K562 (cell line): ENCODE data around the gene FMO5. TPM values are rescaled to one million over a fixed set of nuclear protein-coding genes. Genes with fewer than 3 reads are reported as not detected.

Experiments
- ATAC-seq: fragments of 200-7000 bp; cut with Tn5 transposase; 3 replicates; pipeline ENCODE4 v1.9.1; 2020; ENCODE audit warnings: moderate library complexity
- BruUV-seq: library from RNA; stranded (reverse); fragments of 400-500 nt; replicated peaks from 2 replicates; lab custom pipeline; 2021; lab: Mats Ljungman, UMichigan
- CTCF ChIA-PET: fragments of 300-600 bp; formaldehyde crosslinking; extraction: SDS; loops from one replicate; lab custom pipeline; 2021; ENCODE audit warnings: low intra/inter-chr PET ratio; lab: Yijun Ruan, JAX
- POLR2A ChIA-PET: fragments of 300-600, 350-650 bp; sonication (Branson Sonifier 250); formaldehyde crosslinking; extraction: SDS; loops from one replicate; lab custom pipeline; 2021; ENCODE audit warnings: antibody characterized with exemption, inconsistent platforms; lab: Yijun Ruan, JAX
- DNase-seq, 4 experiments: peaks; one replicate each; pipeline versions ENCODE4 v3.0.0 to v3.0.0-alpha.2; 2011 to 2018; ENCODE audit warnings: low spot score in 3 of 4, mixed read lengths in 3 of 4; ENCODE audit errors: extremely low read depth in 1 of 4
- FAIRE-seq: peaks from 2 replicates; lab custom pipeline; 2011; peaks lifted over from hg19 to GRCh38; lab: Jason Lieb, UNC
- H2AFZ ChIP-seq: 2 replicates; pipeline ENCODE4 v1.6.0; 2011; ENCODE audit warnings: low read depth, low read length, control low read depth, inconsistent platforms
- H3K27ac ChIP-seq: fragments of 200-600 bp; 3 replicates; pipeline ENCODE4 v1.8.0; 2011; ENCODE audit warnings: low read depth, mild to moderate bottlenecking, control low read depth, inconsistent platforms, low read length, moderate library complexity, mixed read lengths; ENCODE audit errors: extremely low read depth
- H3K27me3 ChIP-seq, 2 experiments: fragments of 300-600 bp in 1 of 2; 2 replicates in 1 of 2; 3 replicates in 1 of 2; pipeline versions ENCODE4 v1.6.0 to v1.8.0; 2011; ENCODE audit warnings: inconsistent platforms in 2 of 2, low read length in 2 of 2, mild to moderate bottlenecking in 1 of 2, mixed read lengths in 1 of 2, moderate library complexity in 1 of 2; ENCODE audit not compliant: control insufficient read depth in 2 of 2, insufficient read depth in 2 of 2
- H3K36me3 ChIP-seq: fragments of 300-600 bp; 3 replicates; pipeline ENCODE4 v1.8.0; 2011; ENCODE audit warnings: mild to moderate bottlenecking, low read length, inconsistent platforms; ENCODE audit not compliant: control insufficient read depth, insufficient read depth
- H3K4me1 ChIP-seq, 2 experiments: fragments of 200-600 bp in 1 of 2; replicated peaks in 1 of 2; 2 replicates in 1 of 2; 3 replicates in 1 of 2; pipeline versions ENCODE4 v1.5.1 to v1.8.0; 2011; ENCODE audit warnings: inconsistent platforms in 2 of 2, low read length in 2 of 2, mild to moderate bottlenecking in 1 of 2, mixed read lengths in 1 of 2, moderate library complexity in 1 of 2; ENCODE audit not compliant: control insufficient read depth in 2 of 2, insufficient read depth in 2 of 2
- H3K4me2 ChIP-seq: 2 replicates; pipeline ENCODE4 v1.6.1; 2011; ENCODE audit warnings: low read length, control low read depth, inconsistent platforms, mixed read lengths; ENCODE audit not compliant: insufficient read depth
- H3K4me3 ChIP-seq: fragments of 200-600 bp; sonication (generic), shearing (Covaris generic); 2 replicates; pipeline ENCODE4 v1.5.1; 2016; ENCODE audit warnings: control low read depth, inconsistent platforms
- H3K79me2 ChIP-seq: fragments of 200-600 bp; 3 replicates; pipeline ENCODE4 v1.8.0; 2011; ENCODE audit warnings: low read length, inconsistent platforms; ENCODE audit not compliant: control insufficient read depth, insufficient read depth
- H3K9ac ChIP-seq, 2 experiments: 2 replicates each; pipeline versions ENCODE4 v1.6.0 to v1.6.1; 2011; ENCODE audit warnings: low read depth in 2 of 2, low read length in 2 of 2, control low read depth in 1 of 2, inconsistent platforms in 1 of 2, mild to moderate bottlenecking in 1 of 2, mixed read lengths in 1 of 2; ENCODE audit not compliant: insufficient read depth in 1 of 2
- H3K9me1 ChIP-seq: one replicate; pipeline ENCODE4 v1.6.0; 2011; ENCODE audit warnings: inconsistent platforms, mild to moderate bottlenecking, low read length, moderate library complexity; ENCODE audit not compliant: control insufficient read depth, insufficient read depth
- H3K9me3 ChIP-seq: replicated peaks from 2 replicates; pipeline ENCODE4 v1.5.1; 2011; ENCODE audit warnings: low read depth, low read length, inconsistent platforms; ENCODE audit not compliant: control insufficient read depth, insufficient read depth
- H4K20me1 ChIP-seq: replicated peaks from 2 replicates; pipeline ENCODE4 v1.6.1; 2011; ENCODE audit warnings: low read length, inconsistent platforms, mixed read lengths; ENCODE audit not compliant: control insufficient read depth, insufficient read depth
- CBX5 ChIP-seq: IDR thresholded peaks from 2 replicates; pipeline ENCODE4 v1.6.1; 2014; ENCODE audit warnings: low read depth, borderline replicate concordance
- EGR1 ChIP-seq: fragments of 450-650 bp; conservative IDR thresholded peaks from 2 replicates; pipeline ENCODE4 v1.6.1; 2017; ENCODE audit warnings: mild to moderate bottlenecking
- GTF2A2 ChIP-seq: IDR thresholded peaks from 2 replicates; pipeline ENCODE4 v1.6.1; 2016; ENCODE audit warnings: mild to moderate bottlenecking, missing genetic modification characterization, missing compliant biosample characterization
- GTF2F1 ChIP-seq: IDR thresholded peaks from 2 replicates; pipeline ENCODE4 v1.6.1; 2011; ENCODE audit warnings: low read depth, low read length, improper control_type of control experiment
- HOMEZ ChIP-seq: fragments of 250-450 bp; sonication (Bioruptor Pico); IDR thresholded peaks from 2 replicates; pipeline ENCODE4 v1.4.0; 2020; ENCODE audit warnings: mild to moderate bottlenecking, moderate library complexity
- NR1H2 ChIP-seq: sonication (generic); formaldehyde crosslinking; IDR thresholded peaks from 2 replicates; pipeline ENCODE4 v1.4.0; 2020; ENCODE audit warnings: mild to moderate bottlenecking, missing genetic modification reagents
- PHTF2 ChIP-seq: fragments of 250-450 bp; sonication (Bioruptor Pico); IDR thresholded peaks from 2 replicates; pipeline ENCODE4 v1.5.0; 2021; ENCODE audit warnings: mild to moderate bottlenecking
- POLR2B ChIP-seq: fragments of 450-650 bp; IDR thresholded peaks from 2 replicates; pipeline ENCODE4 v1.6.1; 2018; ENCODE audit warnings: low read depth; ENCODE audit not compliant: partially characterized antibody
- TEAD2 ChIP-seq: fragments of 450-650 bp; IDR thresholded peaks from 2 replicates; pipeline ENCODE4 v1.6.1; 2016; ENCODE audit warnings: missing genetic modification characterization, control low read depth, missing compliant biosample characterization
- ZC3H11A ChIP-seq: IDR thresholded peaks from 2 replicates; pipeline ENCODE4 v1.6.1; 2012; ENCODE audit warnings: low read depth, low read length, improper control_type of control experiment
- ZNF217 ChIP-seq: sonication (generic); formaldehyde crosslinking; IDR thresholded peaks from 2 replicates; pipeline ENCODE4 v1.8.0; 2022; ENCODE audit warnings: mild to moderate bottlenecking, missing genetic modification reagents
- WGBS: fragments of 100-300 bp; shearing (Covaris generic); methylation state at CpG from one replicate; pipeline ENCODE4 v1.1.6; 2016; ENCODE audit warnings: low coverage, mixed read lengths; ENCODE audit not compliant: insufficient coverage; ENCODE audit errors: missing lambda C conversion rate; 5-methylcytosine and 5-hydroxymethylcytosine counted together
- in situ Hi-C: fragments of 300-500 bp; cut with MboI; formaldehyde crosslinking; loops from 4 replicates; pipeline ENCODE4 v1.15.0; 2018; ENCODE audit warnings: inconsistent platforms, mixed read lengths
- intact Hi-C: fragments of 100-400 bp; cut with micrococcal nuclease; formaldehyde crosslinking; loops from 2 replicates; pipeline ENCODE4 v1.14.2; 2022
- polyA plus RNA-seq, 8 experiments: library from polyadenylated mRNA; depleted of rRNA in 4 of 8; stranded (reverse) in 5 of 8; unstranded in 3 of 8; fragments of >200 nt; fragmentation: Nextera tagmentation in 2 of 8; fragmentation: Illumina TruSeq in 1 of 8; extraction: Ambion mirVana in 2 of 8; extraction: Trizol in 1 of 8; gene quantifications; 2 replicates each; pipeline versions ENCODE4 v1.2.1 to v1.2.3, GENCODE V29; 2011 to 2014; ENCODE audit warnings: inconsistent platforms in 1 of 8, missing spikeins in 1 of 8
- total RNA-seq, 7 experiments: library from RNA; depleted of rRNA in 6 of 7; stranded (reverse); fragments of >200 nt in 6 of 7; fragmentation: Illumina TruSeq in 2 of 7; extraction: Trizol in 2 of 7; gene quantifications; 2 replicates each; pipeline versions ENCODE4 v1.2.1 to v1.2.3, GENCODE V29; 2011 to 2021; ENCODE audit warnings: low replicate concordance in 1 of 7

The FMO5 gene
- total and polyA plus RNA-seq, 9 of the 15 experiments (the other 6 are each of a cell fraction or from before 2014, with no cell fraction given) = 0.11 to 0.69 (median 0.19) TPM; not detected in 1

- no peak overlapping the region for H3K4me3 ChIP-seq
- CTCF ChIA-PET = no interaction called here
- no peaks in the 10 kb centered on the region for H3K9me1 ChIP-seq
- H3K9ac ChIP-seq = no peak overlapping the region
- intact Hi-C loops = no loop called here
- no peak for ATAC-seq
- FAIRE-seq = no peak
- TF ChIP-seq CBX5 (no peak), ZC3H11A (no peak), PHTF2 (CRISPR knock-in tag) (no peak), TEAD2 (tag) (no peak), NR1H2 (CRISPR knock-in tag) (no peak), EGR1 (no peak), GTF2A2 (no peak), POLR2B (no peak), GTF2F1 (no peak), ZNF217 (CRISPR knock-in tag) (no peak), HOMEZ (CRISPR knock-in tag) (no peak)
- TF ChIP-seq, all 486 proteins: peak for 0
- H3K4me2 ChIP-seq = no peak overlapping the region
- 18% methylated on average over 2 of the region's 2 CpGs for WGBS
- H3K36me3 ChIP-seq = no peaks in the 10 kb centered on the region
- in situ Hi-C loops = no loop called here
- H4K20me1 ChIP-seq = no peaks in the 10 kb centered on the region
- POLR2A ChIA-PET = interaction anchor here (1.1 kb wide), 1 partner anchor 127 kb away, joined by 3 read pairs; no protein-coding TSS in a partner anchor
- 0 out of 5 replicates have a peak, but pooled peaks cover 0 to 3% of the 10 kb centered on the region in 2 experiments for H3K4me1 ChIP-seq
- H3K9me3 ChIP-seq = no peaks in the 10 kb centered on the region
- no peaks in the 10 kb centered on the region for H3K79me2 ChIP-seq
- H2AFZ ChIP-seq = no peak overlapping the region
- peaks cover 5 to 12% of the 10 kb centered on the region in 2 experiments; a peak in 4 of 5 replicates for H3K27me3 ChIP-seq
- BruUV-seq = no TSS peak
- no peak overlapping the region for H3K27ac ChIP-seq
- DNase-seq = no peak
These were observed 13.6 kb downstream of the FMO5 start for GRCh38 chr1:147211577-147211976.
